Type B pancreatic cell (in vitro differentiated cells): ENCODE data around the gene ASB9. TPM values are rescaled to one million over a fixed set of nuclear protein-coding genes. Genes with fewer than 3 reads are reported as not detected.

ENCODE experiments used
- DNase-seq: peaks from one replicate; pipeline ENCODE4 v3.0.0; 2021; ENCODE audit warnings: mixed read lengths; ENCODE audit not compliant: unreplicated experiment; ENCODE audit errors: extremely low spot score
- H3K27ac Mint-ChIP-seq: 2 replicates; pipeline ENCODE4 v1.8.0; 2021; ENCODE audit warnings: mild to moderate bottlenecking, mixed read lengths
- H3K27me3 Mint-ChIP-seq: 2 replicates; pipeline ENCODE4 v1.8.0; 2021; ENCODE audit warnings: mixed read lengths
- H3K36me3 Mint-ChIP-seq: 2 replicates; pipeline ENCODE4 v1.8.0; 2021; ENCODE audit warnings: mixed read lengths
- H3K4me1 Mint-ChIP-seq: one replicate; pipeline ENCODE4 v1.8.0; 2021; ENCODE audit warnings: mixed read lengths; ENCODE audit not compliant: unreplicated experiment
- H3K4me3 Mint-ChIP-seq: 2 replicates; pipeline ENCODE4 v1.8.0; 2021; ENCODE audit warnings: mild to moderate bottlenecking, mixed read lengths
- H3K9me3 Mint-ChIP-seq: 2 replicates; pipeline ENCODE4 v1.8.0; 2021; ENCODE audit warnings: mixed read lengths
- total RNA-seq: library from RNA; stranded (reverse); gene quantifications from 2 replicates; pipeline ENCODE4 v1.2.1, GENCODE V29; 2021; ENCODE audit warnings: low replicate concordance
- TF ChIP-seq, protein P1 (sequence below): fragments of 200-600 bp; sonication (generic); conservative IDR thresholded peaks from 2 replicates; pipeline ENCODE4 v1.5.0; 2021; ENCODE audit warnings: antibody characterized with exemption, mild to moderate bottlenecking

Gene ASB9
- total RNA-seq, 1 donor from 2014 or later = 2.0 TPM

DNA sequence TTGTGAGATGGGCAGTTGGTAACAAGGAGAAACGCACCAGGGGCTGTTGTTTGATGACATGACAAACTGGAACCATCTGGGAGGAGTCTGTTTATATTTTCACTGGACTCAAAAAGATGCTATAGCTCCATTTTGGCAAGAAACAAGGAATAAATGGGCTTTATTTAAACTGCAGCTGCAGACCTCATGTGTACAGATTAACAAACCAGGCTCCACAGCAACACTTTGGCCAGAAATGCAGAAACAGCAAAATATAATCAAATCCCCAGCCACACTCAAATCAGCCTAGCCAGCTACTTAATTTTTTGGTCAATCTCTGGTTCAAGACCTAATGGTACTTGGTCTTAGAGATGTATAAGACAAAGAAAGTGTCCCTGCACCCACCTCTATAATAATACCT lies 52.7 kb downstream of the ASB9 start:
- Mint-ChIP-seq H3K4me3 (no peak overlapping the region), H3K27me3 (no peaks in the 10 kb centered on the region), H3K4me1 (no peaks in the 10 kb centered on the region), H3K36me3 (no peaks in the 10 kb centered on the region), H3K9me3 (no peaks in the 10 kb centered on the region), H3K27ac (no peak overlapping the region)
- TF ChIP-seq, protein P1, sequence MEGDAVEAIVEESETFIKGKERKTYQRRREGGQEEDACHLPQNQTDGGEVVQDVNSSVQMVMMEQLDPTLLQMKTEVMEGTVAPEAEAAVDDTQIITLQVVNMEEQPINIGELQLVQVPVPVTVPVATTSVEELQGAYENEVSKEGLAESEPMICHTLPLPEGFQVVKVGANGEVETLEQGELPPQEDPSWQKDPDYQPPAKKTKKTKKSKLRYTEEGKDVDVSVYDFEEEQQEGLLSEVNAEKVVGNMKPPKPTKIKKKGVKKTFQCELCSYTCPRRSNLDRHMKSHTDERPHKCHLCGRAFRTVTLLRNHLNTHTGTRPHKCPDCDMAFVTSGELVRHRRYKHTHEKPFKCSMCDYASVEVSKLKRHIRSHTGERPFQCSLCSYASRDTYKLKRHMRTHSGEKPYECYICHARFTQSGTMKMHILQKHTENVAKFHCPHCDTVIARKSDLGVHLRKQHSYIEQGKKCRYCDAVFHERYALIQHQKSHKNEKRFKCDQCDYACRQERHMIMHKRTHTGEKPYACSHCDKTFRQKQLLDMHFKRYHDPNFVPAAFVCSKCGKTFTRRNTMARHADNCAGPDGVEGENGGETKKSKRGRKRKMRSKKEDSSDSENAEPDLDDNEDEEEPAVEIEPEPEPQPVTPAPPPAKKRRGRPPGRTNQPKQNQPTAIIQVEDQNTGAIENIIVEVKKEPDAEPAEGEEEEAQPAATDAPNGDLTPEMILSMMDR = no peak
- DNase-seq = no peak

DNA sequence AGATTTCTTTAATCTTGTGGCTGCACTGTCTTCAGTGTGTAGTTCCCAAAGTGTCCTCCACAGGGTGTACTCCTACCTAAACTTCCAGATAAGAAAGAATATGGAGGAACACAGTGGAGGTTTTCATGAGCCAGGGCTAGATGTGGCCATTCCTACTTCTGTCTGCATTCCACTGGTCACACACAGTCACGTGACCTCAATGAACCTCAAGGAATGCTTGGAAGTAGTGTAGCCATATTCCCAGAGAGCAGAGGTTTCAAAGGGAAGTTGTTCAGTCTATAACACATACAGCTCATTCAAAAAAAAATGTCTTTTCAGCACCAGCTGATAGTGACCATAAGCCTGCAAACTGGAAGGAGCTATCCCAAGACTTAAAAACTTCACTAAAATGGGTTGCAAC lies 53.6 kb downstream of the ASB9 start:
- Mint-ChIP-seq H3K27me3 (no peaks in the 10 kb centered on the region), H3K27ac (no peak overlapping the region), H3K9me3 (no peaks in the 10 kb centered on the region), H3K36me3 (no peaks in the 10 kb centered on the region), H3K4me1 (no peaks in the 10 kb centered on the region), H3K4me3 (no peak overlapping the region)
- TF ChIP-seq, protein P1 = no peak
- DNase-seq = no peak

DNA sequence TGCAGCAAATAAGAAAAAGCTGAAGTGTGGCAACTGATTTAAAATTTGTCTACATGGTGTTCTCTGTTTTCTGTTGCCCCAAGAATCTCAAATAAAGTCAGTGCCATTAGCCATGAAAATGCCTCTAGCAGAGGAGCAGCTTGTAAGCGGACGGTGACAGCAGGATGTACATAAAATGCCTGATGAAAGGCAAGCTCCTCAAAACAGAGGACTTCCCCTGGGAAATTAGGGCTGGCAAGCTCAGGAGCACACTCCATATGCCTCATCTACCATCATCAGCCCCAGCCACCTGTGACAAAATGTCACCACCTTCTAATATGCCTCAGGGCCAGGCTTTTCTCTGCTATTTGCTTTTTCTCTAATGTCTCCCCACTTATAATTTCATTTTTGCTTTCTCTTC lies 54.5 kb downstream of the ASB9 start:
- Mint-ChIP-seq H3K27ac (no peak overlapping the region), H3K27me3 (no peaks in the 10 kb centered on the region), H3K4me3 (no peak overlapping the region), H3K4me1 (no peaks in the 10 kb centered on the region), H3K36me3 (no peaks in the 10 kb centered on the region), H3K9me3 (no peaks in the 10 kb centered on the region)
- TF ChIP-seq, protein P1 = no peak
- DNase-seq = no peak

DNA sequence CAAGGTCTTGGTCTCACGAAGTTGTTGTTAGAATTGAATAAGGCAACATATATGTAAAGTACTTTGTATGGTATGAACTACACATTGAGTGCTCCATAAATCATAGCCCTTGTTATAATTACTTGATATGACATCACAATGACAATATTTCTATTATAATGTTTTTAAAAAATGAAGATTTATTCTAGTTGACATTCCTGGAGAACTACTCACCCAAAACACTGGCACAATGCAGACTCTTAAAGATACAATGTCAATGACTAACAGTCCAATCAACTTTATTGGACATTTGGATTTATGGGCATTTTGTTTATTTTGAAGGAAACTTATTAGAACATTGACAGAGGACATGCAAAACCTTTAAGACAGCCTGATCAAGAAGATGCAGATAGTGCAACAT lies 55.3 kb downstream of the ASB9 start:
- Mint-ChIP-seq H3K27ac (no peak overlapping the region), H3K4me3 (no peak overlapping the region), H3K9me3 (no peaks in the 10 kb centered on the region), H3K4me1 (no peaks in the 10 kb centered on the region), H3K27me3 (no peaks in the 10 kb centered on the region), H3K36me3 (no peaks in the 10 kb centered on the region)
- no peak for DNase-seq
- TF ChIP-seq, protein P1 = no peak

DNA sequence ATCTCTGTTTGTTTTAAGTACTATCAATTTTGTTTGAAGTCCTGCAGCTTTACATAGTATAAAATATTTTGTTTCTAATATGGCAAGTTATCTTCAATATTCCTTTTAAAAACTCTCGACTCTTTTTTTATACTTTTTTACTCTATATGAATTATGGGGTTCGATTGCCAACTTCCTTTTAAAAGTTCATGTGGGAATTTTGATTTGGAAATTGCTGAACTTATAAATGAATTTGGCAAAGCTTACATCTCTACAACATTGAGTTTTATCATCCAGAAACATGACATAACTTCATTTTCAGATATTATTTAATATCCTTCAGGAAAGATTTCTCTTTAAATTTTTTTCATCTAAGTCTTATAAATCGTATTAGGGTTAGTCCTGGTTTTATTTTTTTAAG lies 60.8 kb downstream of the ASB9 start:
- Mint-ChIP-seq H3K27ac (no peak overlapping the region), H3K4me1 (no peaks in the 10 kb centered on the region), H3K9me3 (no peaks in the 10 kb centered on the region), H3K27me3 (no peaks in the 10 kb centered on the region), H3K4me3 (no peak overlapping the region), H3K36me3 (no peaks in the 10 kb centered on the region)
- TF ChIP-seq, protein P1 = no peak
- no peak for DNase-seq

DNA sequence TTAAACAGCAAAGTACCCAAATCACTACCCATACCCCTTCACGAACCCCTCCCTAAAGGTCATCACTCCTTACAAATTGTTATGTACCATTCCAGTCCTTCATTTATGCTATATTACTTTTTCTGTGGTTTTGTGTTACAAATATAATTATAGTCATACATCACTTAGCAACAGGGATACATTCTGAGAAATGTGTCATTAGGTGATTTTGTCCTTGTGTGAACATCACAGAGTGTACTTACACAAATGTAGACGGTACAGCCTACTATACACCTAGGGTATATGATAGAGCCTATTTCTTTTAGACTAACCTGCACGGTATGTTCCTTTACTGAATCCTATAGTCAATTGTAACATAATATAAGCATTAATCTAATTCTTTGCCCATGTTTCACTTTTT lies 61.9 kb downstream of the ASB9 start:
- TF ChIP-seq, protein P1 = no peak
- Mint-ChIP-seq H3K36me3 (no peaks in the 10 kb centered on the region), H3K27ac (no peak overlapping the region), H3K9me3 (no peaks in the 10 kb centered on the region), H3K4me3 (no peak overlapping the region), H3K27me3 (no peaks in the 10 kb centered on the region), H3K4me1 (no peaks in the 10 kb centered on the region)
- DNase-seq = no peak
